Measurements from ENCODE around the gene PROS1. TPM values are rescaled to one million over a fixed set of nuclear protein-coding genes. Genes with fewer than 3 reads are reported as not detected.
"Not testable (repeated sequence)": the region's sequence is repeated elsewhere in the genome, so short reads cannot be mapped to it uniquely, and the experiment has no call there.

PROS1 gene
- total RNA-seq, 1 donor from 2014 or later: 12.0 TPM

- H3K27me3 Mint-ChIP-seq (ENCODE audit: low read depth): no peaks in the 10 kb centered on the region
- H3K4me3 Mint-ChIP-seq: no peak overlapping the region
- H3K27ac Mint-ChIP-seq (ENCODE audit: unreplicated experiment): no peak overlapping the region
- DNase-seq (ENCODE audit: low read depth, low spot score): no peak
- H3K4me1 Mint-ChIP-seq: no peaks in the 10 kb centered on the region
- peaks cover 2% of the 10 kb centered on the region for H3K9me3 Mint-ChIP-seq
- peaks cover 6% of the 10 kb centered on the region for H3K36me3 Mint-ChIP-seq (ENCODE audit: low read depth)
- no peak for TF ChIP-seq CTCF (conservative IDR thresholded peaks at IDR 0.05)
Measured at GRCh38 chr3:93930041-93930440, 43.7 kb downstream of the PROS1 start.

GRCh38 chr3:93926789-93927188 lies 46.9 kb downstream of the PROS1 start:
- H3K4me1 Mint-ChIP-seq: no peaks in the 10 kb centered on the region
- no peak overlapping the region for H3K4me3 Mint-ChIP-seq
- no peak for DNase-seq (ENCODE audit: low read depth, low spot score)
- H3K9me3 Mint-ChIP-seq: peaks cover 2% of the 10 kb centered on the region
- no peak overlapping the region for H3K27ac Mint-ChIP-seq (ENCODE audit: unreplicated experiment)
- no peak for TF ChIP-seq CTCF (conservative IDR thresholded peaks at IDR 0.05)
- H3K27me3 Mint-ChIP-seq (ENCODE audit: low read depth): no peaks in the 10 kb centered on the region
- H3K36me3 Mint-ChIP-seq (ENCODE audit: low read depth): peaks cover 6% of the 10 kb centered on the region

DNA sequence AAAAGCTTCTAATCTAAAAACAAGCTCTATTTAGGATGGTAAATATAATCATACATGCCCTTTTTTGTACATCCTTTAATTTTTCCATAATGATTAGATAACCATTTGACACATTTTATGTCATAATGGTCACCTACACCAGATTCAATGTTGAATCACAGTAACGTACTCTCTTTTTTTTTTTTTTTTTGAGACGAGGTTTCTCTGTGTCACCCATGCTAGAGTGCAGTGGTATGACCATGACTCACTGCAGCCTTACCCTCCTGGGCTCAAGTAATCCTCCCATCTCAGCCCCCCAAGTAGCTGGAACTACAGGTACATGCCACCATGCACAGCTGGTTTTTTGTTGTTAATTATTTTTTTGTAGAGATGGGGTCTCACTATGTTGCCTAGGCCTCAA lies 49.2 kb downstream of the PROS1 start:
- Mint-ChIP-seq H3K4me3 (no peak overlapping the region), H3K36me3 (ENCODE audit: low read depth) (peaks cover 6% of the 10 kb centered on the region), H3K27me3 (ENCODE audit: low read depth) (no peaks in the 10 kb centered on the region), H3K4me1 (no peaks in the 10 kb centered on the region), H3K9me3 (peaks cover 2% of the 10 kb centered on the region), H3K27ac (ENCODE audit: unreplicated experiment) (no peak overlapping the region)
- TF ChIP-seq CTCF (conservative IDR thresholded peaks at IDR 0.05): no peak
- DNase-seq (ENCODE audit: low read depth, low spot score): no peak

- Mint-ChIP-seq H3K4me1 (no peaks in the 10 kb centered on the region), H3K9me3 (peaks cover 2% of the 10 kb centered on the region), H3K27ac (ENCODE audit: unreplicated experiment) (no peak overlapping the region), H3K27me3 (ENCODE audit: low read depth) (no peaks in the 10 kb centered on the region), H3K4me3 (no peak overlapping the region), H3K36me3 (ENCODE audit: low read depth) (peaks cover 8% of the 10 kb centered on the region)
- no peak for TF ChIP-seq CTCF (conservative IDR thresholded peaks at IDR 0.05)
- DNase-seq (ENCODE audit: low read depth, low spot score): no peak
Measured at GRCh38 chr3:93923006-93923405, 50.7 kb downstream of the PROS1 start.

- H3K4me1 Mint-ChIP-seq; H3K9me3 Mint-ChIP-seq; H3K27me3 Mint-ChIP-seq (ENCODE audit: low read depth); H3K27ac Mint-ChIP-seq (ENCODE audit: unreplicated experiment); DNase-seq (ENCODE audit: low read depth, low spot score); H3K4me3 Mint-ChIP-seq; H3K36me3 Mint-ChIP-seq (ENCODE audit: low read depth): not testable (repeated sequence)
Measured at GRCh38 chr3:93917546-93918029, 56.1 kb downstream of the PROS1 start.

DNA sequence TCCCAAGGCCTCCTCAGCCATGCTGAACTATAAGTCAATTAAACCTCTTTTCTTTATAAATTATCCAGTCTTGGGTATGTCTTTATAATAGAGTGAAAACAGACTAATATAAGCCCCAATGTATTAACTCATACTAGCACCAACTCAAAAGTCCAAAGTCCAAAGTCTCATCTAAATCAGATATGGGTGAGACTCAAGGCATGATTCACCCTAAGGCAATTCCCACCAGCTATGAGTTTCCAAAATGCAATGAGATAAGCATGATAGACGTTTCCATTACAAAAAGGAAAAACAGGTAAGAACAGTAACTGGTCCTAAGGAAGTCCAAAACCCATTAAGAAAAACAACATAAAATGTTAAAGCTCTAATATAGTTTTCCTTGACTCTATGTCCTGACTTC lies 60.1 kb downstream of the PROS1 start:
- not testable (repeated sequence) for H3K4me1 Mint-ChIP-seq; H3K27me3 Mint-ChIP-seq (ENCODE audit: low read depth); H3K27ac Mint-ChIP-seq (ENCODE audit: unreplicated experiment); H3K36me3 Mint-ChIP-seq (ENCODE audit: low read depth); DNase-seq (ENCODE audit: low read depth, low spot score); H3K4me3 Mint-ChIP-seq
- peaks cover 12% of the 10 kb centered on the region for H3K9me3 Mint-ChIP-seq

DNA sequence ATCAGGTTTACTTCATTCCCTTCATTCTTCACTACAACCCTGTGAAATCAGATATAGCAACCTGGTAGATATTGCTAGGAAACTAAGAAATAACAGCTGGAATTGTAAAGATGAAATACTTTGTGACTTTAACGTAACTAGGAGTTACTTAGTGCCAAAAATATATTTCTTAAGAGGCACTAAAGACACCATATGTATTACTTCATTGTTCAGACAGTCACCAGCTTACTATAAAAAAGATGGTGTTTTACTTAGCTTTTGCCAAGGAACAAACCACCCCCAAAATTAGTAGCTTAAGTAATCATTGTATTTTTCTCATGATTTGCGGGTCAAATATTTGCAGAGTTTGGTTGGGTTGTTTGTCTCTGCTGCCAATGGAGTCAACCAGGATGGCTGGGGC lies 62.5 kb downstream of the PROS1 start:
- Mint-ChIP-seq H3K4me1 (no peaks in the 10 kb centered on the region), H3K9me3 (peaks cover 12% of the 10 kb centered on the region), H3K4me3 (no peak overlapping the region), H3K36me3 (ENCODE audit: low read depth) (peaks cover 2% of the 10 kb centered on the region), H3K27ac (ENCODE audit: unreplicated experiment) (no peak overlapping the region), H3K27me3 (ENCODE audit: low read depth) (no peaks in the 10 kb centered on the region)
- TF ChIP-seq CTCF (conservative IDR thresholded peaks at IDR 0.05): no peak
- no peak for DNase-seq (ENCODE audit: low read depth, low spot score)
